ENCODE results near the gene POLR1H. TPM values are rescaled to one million over a fixed set of nuclear protein-coding genes. Genes with fewer than 3 reads are reported as not detected.

The POLR1H gene
- total RNA-seq, 4 donors from 2014 or later = 21.2 to 121 (median 33.4) TPM

DNA sequence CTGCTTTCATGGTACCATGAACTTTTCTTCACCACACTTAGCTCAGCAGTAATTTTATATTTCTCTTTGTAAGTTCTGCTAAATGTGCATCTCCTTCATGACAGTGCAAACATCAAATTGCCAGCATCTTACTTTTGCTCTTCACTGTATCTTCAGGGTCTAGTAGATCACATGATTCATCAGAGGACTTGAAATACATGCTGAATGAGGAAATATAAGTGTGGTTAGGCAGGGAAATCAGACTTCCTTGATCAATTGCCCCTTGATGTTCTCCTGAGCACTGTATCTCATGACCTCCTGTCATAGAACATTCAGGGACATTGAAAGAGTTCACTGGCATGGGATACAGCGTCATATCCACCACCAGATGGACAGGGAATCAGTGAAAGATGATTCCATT lies 25.3 kb upstream of the POLR1H start:
- TF ChIP-seq, protein P1, sequence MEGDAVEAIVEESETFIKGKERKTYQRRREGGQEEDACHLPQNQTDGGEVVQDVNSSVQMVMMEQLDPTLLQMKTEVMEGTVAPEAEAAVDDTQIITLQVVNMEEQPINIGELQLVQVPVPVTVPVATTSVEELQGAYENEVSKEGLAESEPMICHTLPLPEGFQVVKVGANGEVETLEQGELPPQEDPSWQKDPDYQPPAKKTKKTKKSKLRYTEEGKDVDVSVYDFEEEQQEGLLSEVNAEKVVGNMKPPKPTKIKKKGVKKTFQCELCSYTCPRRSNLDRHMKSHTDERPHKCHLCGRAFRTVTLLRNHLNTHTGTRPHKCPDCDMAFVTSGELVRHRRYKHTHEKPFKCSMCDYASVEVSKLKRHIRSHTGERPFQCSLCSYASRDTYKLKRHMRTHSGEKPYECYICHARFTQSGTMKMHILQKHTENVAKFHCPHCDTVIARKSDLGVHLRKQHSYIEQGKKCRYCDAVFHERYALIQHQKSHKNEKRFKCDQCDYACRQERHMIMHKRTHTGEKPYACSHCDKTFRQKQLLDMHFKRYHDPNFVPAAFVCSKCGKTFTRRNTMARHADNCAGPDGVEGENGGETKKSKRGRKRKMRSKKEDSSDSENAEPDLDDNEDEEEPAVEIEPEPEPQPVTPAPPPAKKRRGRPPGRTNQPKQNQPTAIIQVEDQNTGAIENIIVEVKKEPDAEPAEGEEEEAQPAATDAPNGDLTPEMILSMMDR (IDR thresholded peaks at IDR 0.05) = no peak
- TF ChIP-seq POLR2A (IDR thresholded peaks at IDR 0.05) = no peak
- DNase-seq = no peak
- Histone ChIP-seq H3K27ac (no peak overlapping the region), H3K36me3 (no peaks in the 10 kb centered on the region), H3K27me3 (no peaks in the 10 kb centered on the region), H3K4me3 (no peak overlapping the region), H3K4me1 (no peaks in the 10 kb centered on the region), H3K9me3 (no peaks in the 10 kb centered on the region)
- intact Hi-C loops (cut with DNase I; ENCODE audit: low total_unique reads) = no loop called here

DNA sequence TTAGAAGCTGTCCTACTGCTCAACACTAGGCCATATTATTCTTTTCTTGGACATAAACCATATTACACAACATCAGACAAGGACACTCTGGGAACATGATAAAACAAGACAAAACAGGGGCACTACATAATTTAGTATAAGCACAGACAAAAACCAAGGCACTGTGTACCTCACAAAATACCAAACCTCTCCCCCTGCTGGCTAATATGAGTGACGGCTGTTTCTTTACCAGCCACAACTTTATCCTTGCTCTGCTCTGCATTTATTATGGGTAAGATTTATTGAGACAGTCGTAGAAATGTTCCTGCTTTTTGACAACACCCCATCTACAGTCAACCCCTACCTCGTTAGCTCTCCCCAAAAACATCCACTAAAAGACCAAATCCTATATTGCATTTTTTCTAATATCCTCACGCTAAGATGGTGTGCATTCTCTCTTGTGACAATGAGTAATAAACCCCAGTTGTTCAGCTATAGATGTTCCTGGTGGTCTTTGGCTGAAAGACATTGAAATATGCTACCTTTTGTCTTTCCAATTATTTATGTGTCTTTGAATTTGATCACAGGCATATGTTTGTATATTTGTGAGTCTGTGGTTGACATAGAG lies 23.8 kb upstream of the POLR1H start:
- TF ChIP-seq POLR2A (IDR thresholded peaks at IDR 0.05) = no peak
- H3K36me3 ChIP-seq = no peaks in the 10 kb centered on the region
- H3K27ac ChIP-seq = no peak overlapping the region
- H3K4me3 ChIP-seq = no peak overlapping the region
- no peaks in the 10 kb centered on the region for H3K4me1 ChIP-seq
- no peaks in the 10 kb centered on the region for H3K27me3 ChIP-seq
- intact Hi-C loops (cut with DNase I; ENCODE audit: low total_unique reads) = no loop called here
- no peaks in the 10 kb centered on the region for H3K9me3 ChIP-seq
- DNase-seq = no peak

DNA sequence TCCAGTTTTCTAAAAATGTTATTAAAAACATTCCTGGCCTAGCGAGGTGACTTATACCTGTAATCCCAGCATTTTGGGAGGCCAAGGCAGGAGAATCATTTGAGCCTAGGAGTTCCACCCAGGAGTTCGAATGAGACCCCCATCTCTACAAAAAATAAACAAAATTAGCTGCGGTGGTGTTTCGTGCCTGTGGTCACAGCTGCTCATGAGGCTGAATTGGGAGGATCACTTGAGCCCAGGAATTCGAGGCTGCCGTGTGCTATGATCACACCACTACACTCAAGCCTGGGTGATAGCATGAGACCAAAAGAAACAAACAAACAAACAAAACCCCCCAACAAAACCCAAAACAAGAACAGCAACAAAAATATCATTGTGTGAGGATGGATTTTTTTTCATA lies 19.8 kb upstream of the POLR1H start:
- no peaks in the 10 kb centered on the region for H3K9me3 ChIP-seq
- no peaks in the 10 kb centered on the region for H3K27me3 ChIP-seq
- DNase-seq = no peak
- no peaks in the 10 kb centered on the region for H3K4me1 ChIP-seq
- no peak overlapping the region for H3K27ac ChIP-seq
- H3K36me3 ChIP-seq = no peaks in the 10 kb centered on the region
- H3K4me3 ChIP-seq = no peak overlapping the region
- intact Hi-C loops (cut with DNase I; ENCODE audit: low total_unique reads) = no loop called here
- no peak for TF ChIP-seq POLR2A (IDR thresholded peaks at IDR 0.05)
- TF ChIP-seq, protein P1 (IDR thresholded peaks at IDR 0.05) = no peak

DNA sequence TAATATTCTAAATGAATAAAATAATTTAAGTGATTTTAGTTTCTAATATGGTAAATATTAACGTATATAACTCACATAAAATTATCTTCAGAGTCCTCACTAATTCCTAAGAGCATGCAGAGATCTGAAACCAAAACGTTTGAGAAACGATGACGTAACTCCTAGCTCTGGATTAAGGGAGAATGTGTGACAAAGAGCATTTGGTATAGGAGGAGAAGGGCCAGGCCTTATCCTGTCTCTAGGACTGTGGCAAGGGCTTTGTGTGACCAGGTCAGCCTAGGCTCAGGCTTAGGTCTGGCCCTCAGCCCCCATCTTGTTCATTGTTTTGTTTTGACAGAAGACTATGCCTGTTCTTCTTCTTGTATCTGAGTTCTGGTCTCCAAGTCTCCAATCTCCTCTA lies 19.2 kb upstream of the POLR1H start:
- Histone ChIP-seq H3K4me3 (no peak overlapping the region), H3K36me3 (no peaks in the 10 kb centered on the region), H3K27me3 (no peaks in the 10 kb centered on the region), H3K9me3 (no peaks in the 10 kb centered on the region), H3K4me1 (no peaks in the 10 kb centered on the region), H3K27ac (no peak overlapping the region)
- intact Hi-C loops (cut with DNase I; ENCODE audit: low total_unique reads) = no loop called here
- TF ChIP-seq POLR2A (IDR thresholded peaks at IDR 0.05) = no peak
- TF ChIP-seq, protein P1 (IDR thresholded peaks at IDR 0.05) = no peak
- DNase-seq = no peak

DNA sequence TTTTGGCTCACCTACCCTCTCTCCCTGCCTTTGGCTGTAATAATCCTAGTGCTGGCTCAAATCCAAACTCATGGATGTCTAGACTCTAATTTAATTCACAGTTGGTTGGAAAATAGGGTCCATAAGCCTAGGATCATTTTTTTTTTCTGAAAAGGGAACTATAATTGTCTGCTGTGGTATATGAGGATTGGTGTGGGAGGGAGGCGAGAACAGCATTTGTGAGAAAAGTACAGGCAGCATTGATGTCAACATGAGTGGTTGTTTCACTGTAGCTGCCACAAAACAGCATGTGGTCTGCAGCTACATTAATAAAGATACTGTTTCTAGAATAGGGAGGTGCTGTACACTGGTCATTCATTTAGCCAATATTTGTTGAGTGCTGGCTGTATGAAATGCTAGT lies 18.6 kb upstream of the POLR1H start:
- Histone ChIP-seq H3K36me3 (no peaks in the 10 kb centered on the region), H3K27ac (no peak overlapping the region), H3K9me3 (no peaks in the 10 kb centered on the region), H3K4me3 (no peak overlapping the region), H3K27me3 (no peaks in the 10 kb centered on the region), H3K4me1 (no peaks in the 10 kb centered on the region)
- no peak for DNase-seq
- intact Hi-C loops (cut with DNase I; ENCODE audit: low total_unique reads) = no loop called here
- no peak for TF ChIP-seq POLR2A (IDR thresholded peaks at IDR 0.05)
- TF ChIP-seq, protein P1 (IDR thresholded peaks at IDR 0.05) = no peak

DNA sequence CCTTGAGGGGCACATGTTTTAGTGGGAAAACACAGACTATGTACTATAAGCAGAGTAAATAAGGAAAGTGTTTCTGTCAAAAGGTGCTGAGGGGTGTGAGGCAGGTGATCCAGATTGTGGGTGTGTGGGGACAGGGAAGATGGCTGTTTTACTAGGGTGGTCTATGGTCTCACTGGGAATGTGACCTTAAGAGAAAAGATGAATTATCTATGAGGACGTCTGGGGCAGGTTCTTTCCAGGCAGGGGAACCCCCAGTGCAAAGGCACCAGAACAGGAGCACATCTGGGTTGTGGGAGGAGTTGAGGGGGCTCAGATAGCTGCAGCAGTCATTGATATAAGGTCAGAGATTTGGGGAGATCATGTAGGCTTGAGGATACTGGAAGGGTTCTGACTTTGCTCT lies 18.2 kb upstream of the POLR1H start:
- TF ChIP-seq, protein P1 (IDR thresholded peaks at IDR 0.05) = no peak
- no peak for TF ChIP-seq POLR2A (IDR thresholded peaks at IDR 0.05)
- Histone ChIP-seq H3K4me1 (no peaks in the 10 kb centered on the region), H3K4me3 (no peak overlapping the region), H3K27me3 (no peaks in the 10 kb centered on the region), H3K36me3 (no peaks in the 10 kb centered on the region), H3K9me3 (no peaks in the 10 kb centered on the region), H3K27ac (no peak overlapping the region)
- intact Hi-C loops (cut with DNase I; ENCODE audit: low total_unique reads) = no loop called here
- DNase-seq = no peak
